IPS-18a (cell line): ENCODE results near the gene GMEB2.

ENCODE experiments used
- H3K27ac ChIP-seq: one replicate; pipeline ENCODE4 v1.5.1; 2013; ENCODE audit warnings: low read length
- H3K27me3 ChIP-seq: one replicate; pipeline ENCODE4 v1.6.1; 2013; ENCODE audit warnings: mild to moderate bottlenecking, low read length; ENCODE audit not compliant: control insufficient read depth, insufficient read depth
- H3K36me3 ChIP-seq: one replicate; pipeline ENCODE4 v1.6.1; 2013; ENCODE audit warnings: low read depth, low read length; ENCODE audit not compliant: control insufficient read depth
- H3K4me1 ChIP-seq: one replicate; pipeline ENCODE4 v1.6.1; 2013; ENCODE audit warnings: low read depth, low read length; ENCODE audit not compliant: control insufficient read depth
- H3K4me3 ChIP-seq: one replicate; pipeline ENCODE4 v1.5.1; 2013; ENCODE audit warnings: low read length
- H3K9ac ChIP-seq: one replicate; pipeline ENCODE4 v1.6.1; 2013; ENCODE audit warnings: mild to moderate bottlenecking, low read length, moderate library complexity
- H3K9me3 ChIP-seq: one replicate; pipeline ENCODE4 v1.6.1; 2013; ENCODE audit warnings: low read depth, low read length; ENCODE audit not compliant: control insufficient read depth

The GMEB2 gene

GRCh38 chr20:63546956-63547724 lies 79.8 kb downstream of the GMEB2 start:
- no peak overlapping the region for H3K27ac ChIP-seq
- no peaks in the 10 kb centered on the region for H3K36me3 ChIP-seq
- no peaks in the 10 kb centered on the region for H3K4me1 ChIP-seq
- H3K27me3 ChIP-seq = no peaks in the 10 kb centered on the region
- H3K9me3 ChIP-seq = no peaks in the 10 kb centered on the region
- no peak overlapping the region for H3K9ac ChIP-seq
- H3K4me3 ChIP-seq = no peak overlapping the region

- no peak overlapping the region for H3K4me3 ChIP-seq
- no peaks in the 10 kb centered on the region for H3K9me3 ChIP-seq
- no peaks in the 10 kb centered on the region for H3K36me3 ChIP-seq
- no peaks in the 10 kb centered on the region for H3K27me3 ChIP-seq
- no peak overlapping the region for H3K27ac ChIP-seq
- no peaks in the 10 kb centered on the region for H3K4me1 ChIP-seq
- no peak overlapping the region for H3K9ac ChIP-seq
Observed at GRCh38 chr20:63546256-63546955, 80.5 kb downstream of the GMEB2 start.

GRCh38 chr20:63545814-63546213 lies 81.1 kb downstream of the GMEB2 start:
- Histone ChIP-seq H3K4me3 (no peak overlapping the region), H3K4me1 (no peaks in the 10 kb centered on the region), H3K36me3 (no peaks in the 10 kb centered on the region), H3K9me3 (no peaks in the 10 kb centered on the region), H3K27me3 (no peaks in the 10 kb centered on the region), H3K9ac (no peak overlapping the region), H3K27ac (no peak overlapping the region)

GRCh38 chr20:63544958-63545516 lies 81.9 kb downstream of the GMEB2 start:
- Histone ChIP-seq H3K4me3 (no peak overlapping the region), H3K9ac (no peak overlapping the region), H3K27ac (no peak overlapping the region), H3K36me3 (no peaks in the 10 kb centered on the region), H3K27me3 (no peaks in the 10 kb centered on the region), H3K9me3 (no peaks in the 10 kb centered on the region), H3K4me1 (no peaks in the 10 kb centered on the region)

- H3K9ac ChIP-seq = no peak overlapping the region
- H3K4me1 ChIP-seq = no peaks in the 10 kb centered on the region
- no peak overlapping the region for H3K27ac ChIP-seq
- H3K36me3 ChIP-seq = no peaks in the 10 kb centered on the region
- H3K4me3 ChIP-seq = no peak overlapping the region
- no peaks in the 10 kb centered on the region for H3K27me3 ChIP-seq
- no peaks in the 10 kb centered on the region for H3K9me3 ChIP-seq
Observed at GRCh38 chr20:63544241-63544957, 82.5 kb downstream of the GMEB2 start.

- Histone ChIP-seq H3K9me3 (no peaks in the 10 kb centered on the region), H3K4me3 (no peak overlapping the region), H3K36me3 (no peaks in the 10 kb centered on the region), H3K27ac (no peak overlapping the region), H3K27me3 (no peaks in the 10 kb centered on the region), H3K9ac (no peak overlapping the region), H3K4me1 (no peaks in the 10 kb centered on the region)
Observed at GRCh38 chr20:63543733-63544132, 83.2 kb downstream of the GMEB2 start.

GRCh38 chr20:63543131-63543530 lies 83.8 kb downstream of the GMEB2 start:
- Histone ChIP-seq H3K27ac (no peak overlapping the region), H3K27me3 (no peaks in the 10 kb centered on the region), H3K9ac (no peak overlapping the region), H3K36me3 (no peaks in the 10 kb centered on the region), H3K9me3 (no peaks in the 10 kb centered on the region), H3K4me3 (no peak overlapping the region), H3K4me1 (no peaks in the 10 kb centered on the region)

- H3K9me3 ChIP-seq = no peaks in the 10 kb centered on the region
- H3K36me3 ChIP-seq = no peaks in the 10 kb centered on the region
- H3K9ac ChIP-seq = no peak overlapping the region
- H3K4me3 ChIP-seq = no peak overlapping the region
- no peak overlapping the region for H3K27ac ChIP-seq
- H3K27me3 ChIP-seq = no peaks in the 10 kb centered on the region
- H3K4me1 ChIP-seq = no peaks in the 10 kb centered on the region
Observed at GRCh38 chr20:63542696-63543095, 84.2 kb downstream of the GMEB2 start.

- H3K36me3 ChIP-seq = no peaks in the 10 kb centered on the region
- no peak overlapping the region for H3K27ac ChIP-seq
- no peaks in the 10 kb centered on the region for H3K27me3 ChIP-seq
- no peaks in the 10 kb centered on the region for H3K4me1 ChIP-seq
- H3K9ac ChIP-seq = no peak overlapping the region
- H3K4me3 ChIP-seq = no peak overlapping the region
- H3K9me3 ChIP-seq = no peaks in the 10 kb centered on the region
Observed at GRCh38 chr20:63542031-63542559, 84.8 kb downstream of the GMEB2 start.

- Histone ChIP-seq H3K9me3 (no peaks in the 10 kb centered on the region), H3K9ac (no peak overlapping the region), H3K4me1 (no peaks in the 10 kb centered on the region), H3K4me3 (no peak overlapping the region), H3K27me3 (no peaks in the 10 kb centered on the region), H3K27ac (no peak overlapping the region), H3K36me3 (no peaks in the 10 kb centered on the region)
Observed at GRCh38 chr20:63541371-63541770, 85.5 kb downstream of the GMEB2 start.

GRCh38 chr20:63540417-63541186 lies 86.3 kb downstream of the GMEB2 start:
- H3K27ac ChIP-seq = no peak overlapping the region
- no peaks in the 10 kb centered on the region for H3K4me1 ChIP-seq
- no peaks in the 10 kb centered on the region for H3K36me3 ChIP-seq
- H3K27me3 ChIP-seq = no peaks in the 10 kb centered on the region
- no peak overlapping the region for H3K9ac ChIP-seq
- H3K9me3 ChIP-seq = no peaks in the 10 kb centered on the region
- no peak overlapping the region for H3K4me3 ChIP-seq
